K562 treated with DMSO at 1 percent for 24 hours (cell line): ENCODE data around the gene ATXN7L2. TPM values are rescaled to one million over a fixed set of nuclear protein-coding genes. Genes with fewer than 3 reads are reported as not detected.

Experiments used
- total RNA-seq: library from RNA; unstranded; fragments of 300-600 nt; gene quantifications from 2 replicates; pipeline ENCODE4 v1.2.3, GENCODE V29; 2022; ENCODE audit warnings: low read depth; ENCODE audit not compliant: insufficient read depth

The ATXN7L2 gene
- total RNA-seq: 6.7 and 7.0 TPM in 2 replicates

GRCh38 chr1:109483672-109484518 lies at the start of gene ATXN7L2:
ATXN7L2 (plus strand) TSS chr1:109483905; CDS start chr1:109483954, 49 bp downstream.

GRCh38 chr1:109466452-109467300 lies 17.0 kb upstream of the ATXN7L2 start, which contains the start of gene SYPL2:
SYPL2 (plus strand) TSS chr1:109466546; CDS start chr1:109466844, 298 bp downstream.

GRCh38 chr1:109493805-109494539 lies 10.3 kb downstream of the ATXN7L2 start, which contains the start of gene CYB561D1:
CYB561D1 (plus strand) TSS chr1:109494094; CDS start chr1:109494140, 46 bp downstream.

DNA sequence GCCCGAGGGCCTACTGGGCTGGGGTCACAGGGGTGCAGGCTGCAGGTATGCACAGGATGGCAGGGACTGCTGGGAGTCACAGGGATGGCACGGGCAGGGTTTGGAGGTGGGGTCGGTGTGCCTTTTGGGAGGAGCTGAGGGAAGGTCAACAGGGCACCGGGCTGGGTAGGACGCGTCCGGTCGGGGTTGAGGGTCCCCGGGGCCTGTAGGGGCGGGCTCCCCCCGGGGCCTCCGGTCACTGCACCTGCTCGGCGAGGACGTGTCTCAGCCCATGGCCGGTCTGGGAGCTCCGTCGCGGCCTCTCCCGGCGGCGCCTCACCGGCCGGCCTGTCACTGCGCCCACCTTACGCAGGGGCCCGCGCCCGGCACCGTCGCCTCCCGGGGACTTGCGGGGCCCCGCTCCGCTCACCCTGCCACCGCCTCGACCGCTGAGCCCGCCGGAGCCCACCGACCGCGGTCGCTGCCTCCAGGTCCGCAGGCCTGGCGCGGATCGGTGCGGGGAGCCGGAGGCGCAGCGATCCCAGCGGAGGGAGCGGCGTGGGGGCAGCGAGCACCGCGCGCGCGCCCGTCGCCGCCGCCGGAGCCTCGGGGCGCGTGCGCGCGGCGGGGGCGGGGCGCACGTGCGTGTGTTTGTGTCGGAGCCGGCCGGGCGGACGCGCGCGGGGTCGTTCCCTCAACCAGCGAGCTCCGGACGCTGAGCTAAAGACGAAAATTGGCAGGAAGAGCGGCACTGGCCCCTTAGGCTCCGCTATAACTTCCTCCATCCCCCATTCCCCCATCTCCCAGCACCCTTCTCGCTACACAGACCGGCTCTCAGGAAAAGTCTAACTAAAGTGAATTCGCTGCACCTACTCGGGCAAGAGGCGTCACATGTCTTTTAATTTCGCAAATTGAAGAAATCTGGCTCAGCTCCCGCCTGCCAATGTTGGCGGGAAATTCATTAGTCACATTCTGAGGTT lies 25.8 kb downstream of the ATXN7L2 start, which contains the start of gene AMIGO1:
Gene AMIGO1 (minus strand): TSS at position 552 of the 959 bp plus-strand sequence. CDS start 815 bp downstream, outside the sequence.

GRCh38 chr1:109539676-109540075 lies 56.0 kb downstream of the ATXN7L2 start, which contains the start of gene GPR61:
GPR61 (plus strand) TSS chr1:109539872; CDS start chr1:109543023, 3,151 bp downstream.

Other genes starting within 250 kb of the ATXN7L2 start
- 19.6 and 20.2 TPM in 2 replicates for gene CELSR2, start 234.4 kb upstream of the ATXN7L2 start, total RNA-seq
- 63.2 and 71.2 TPM in 2 replicates for gene PSRC1, start 200.8 kb upstream of the ATXN7L2 start, total RNA-seq
- 0.28 TPM in 1 of 2 replicates, not detected in the other for gene MYBPHL, start 176.9 kb upstream of the ATXN7L2 start, total RNA-seq
- 70.4 and 73.1 TPM in 2 replicates for gene SORT1, start 86.0 kb upstream of the ATXN7L2 start, total RNA-seq
- gene PSMA5, start 57.5 kb upstream of the ATXN7L2 start, total RNA-seq: 74.1 and 108 TPM in 2 replicates
- 0.15 TPM in 1 of 2 replicates, not detected in the other for gene SYPL2, start 17.4 kb upstream of the ATXN7L2 start, total RNA-seq
- gene CYB561D1, start 10.2 kb downstream of the ATXN7L2 start, total RNA-seq: 9.5 and 10.0 TPM in 2 replicates
- gene AMIGO1, start 25.8 kb downstream of the ATXN7L2 start, total RNA-seq: 1.0 and 1.1 TPM in 2 replicates
- 1.00 TPM in 1 of 2 replicates, not detected in the other for gene GPR61, start 56.0 kb downstream of the ATXN7L2 start, total RNA-seq
- 4.2 and 5.5 TPM in 2 replicates for gene GNAI3, start 64.7 kb downstream of the ATXN7L2 start, total RNA-seq
- gene GNAT2, start 135.7 kb downstream of the ATXN7L2 start, total RNA-seq: not detected in 2 replicates
- 59.4 and 63.7 TPM in 2 replicates for gene AMPD2, start 135.9 kb downstream of the ATXN7L2 start, total RNA-seq
- gene GSTM4, start 172.2 kb downstream of the ATXN7L2 start, total RNA-seq: 59.3 and 69.0 TPM in 2 replicates
- gene GSTM2, start 184.2 kb downstream of the ATXN7L2 start, total RNA-seq: 16.9 and 20.9 TPM in 2 replicates
- not detected in 2 replicates for gene GSTM1, start 203.9 kb downstream of the ATXN7L2 start, total RNA-seq
- not detected in 2 replicates for gene GSTM5, start 228.3 kb downstream of the ATXN7L2 start, total RNA-seq